Adrenal gland (tissue), 12 donors: ENCODE data around the gene BTNL3. TPM values are rescaled to one million over a fixed set of nuclear protein-coding genes. Genes with fewer than 3 reads are reported as not detected.
"Not testable (repeated sequence)": the region's sequence is repeated elsewhere in the genome, so short reads cannot be mapped to it uniquely, and the experiment has no call there.

Experiments
- DNase-seq, 7 donors: peaks; one replicate each; pipeline ENCODE4 v3.0.0-alpha.2; 2019 to 2020
- H3K27ac ChIP-seq, 5 donors: fragments of 200-600 bp; sonication (generic) in 4 of 5; 1 replicate in 3 of 5; 2 replicates in 2 of 5; pipeline versions ENCODE4 v1.5.1 to v1.8.0; 2016 to 2020; ENCODE audit warnings: mild to moderate bottlenecking in 1 of 5
- H3K27me3 ChIP-seq: fragments of 200-600 bp; 2 replicates; pipeline ENCODE4 v1.8.0; 2021
- H3K36me3 ChIP-seq, 2 donors: fragments of 200-600 bp; replicated peaks in 1 of 2; 1 replicate in 1 of 2; 2 replicates in 1 of 2; pipeline versions ENCODE4 v1.5.1 to v1.8.0; 2018 to 2022
- H3K4me1 ChIP-seq, 2 donors: fragments of 200-600 bp; replicated peaks in 1 of 2; 1 replicate in 1 of 2; 2 replicates in 1 of 2; pipeline versions ENCODE4 v1.5.1 to v1.8.0; 2018 to 2021
- H3K4me3 ChIP-seq, 4 donors: fragments of 200-600 bp; sonication (generic) in 3 of 4; one replicate each; pipeline ENCODE4 v1.5.1; 2016 to 2018
- H3K9me3 ChIP-seq, 3 donors: fragments of 200-600 bp; sonication (generic) in 1 of 3; replicated peaks in 1 of 3; 1 replicate in 2 of 3; 2 replicates in 1 of 3; pipeline versions ENCODE4 v1.5.1 to v1.8.0; 2016 to 2021
- POLR2A ChIP-seq, 2 donors: fragments of 450-650 bp; IDR thresholded peaks; one replicate each; pipeline ENCODE4 v1.6.1; 2017; ENCODE audit warnings: antibody characterized with exemption in 2 of 2, mild to moderate bottlenecking in 2 of 2, moderate library complexity in 1 of 2
- WGBS, 4 donors: extraction: QIAGEN DNeasy Blood & Tissue Kit in 2 of 4; methylation state at CpG; one replicate each; pipeline versions ENCODE4 v1.1.5 to v1.1.7; 2013 to 2017; 5-methylcytosine and 5-hydroxymethylcytosine counted together
- intact Hi-C, 2 donors: fragments of 100-400 bp; cut with DNase I; formaldehyde crosslinking; loops; one replicate each; pipeline versions ENCODE4 v1.14.1 to v1.15.0; 2022 to 2023
- polyA plus RNA-seq, 3 donors: library from polyadenylated mRNA; stranded (reverse); fragments of 200-250 nt in 2 of 3; fragments of 350-450 nt in 1 of 3; fragmentation: Illumina TruSeq in 1 of 3; extraction: RNeasy Lipid Tissue Mini Kit (QIAGEN cat#74804) in 1 of 3; gene quantifications; one replicate each; pipeline ENCODE4 v1.2.3, GENCODE V29; 2013 to 2014
- total RNA-seq, 9 donors: library from RNA; depleted of rRNA in 4 of 9; stranded (reverse); fragments of >200 nt in 4 of 9; fragments of 120-200 nt in 1 of 9; fragmentation: NEBNext Ultra II Directional in 1 of 9; extraction: Animal tissue kit (Norgen Biotek cat#: 25700) in 1 of 9; gene quantifications; one replicate each; pipeline versions ENCODE4 v1.1.0 to v1.2.4, GENCODE V29; 2013 to 2023
- TF ChIP-seq, protein P1 (sequence below), 6 experiments: fragments of 450-650 bp in 4 of 6; fragments of 200-600 bp in 2 of 6; sonication (generic) in 1 of 6; IDR thresholded peaks; 1 replicate in 5 of 6; 2 replicates in 1 of 6; pipeline versions ENCODE4 v1.5.1 to v1.8.0; 2016 to 2021; ENCODE audit warnings: antibody characterized with exemption in 6 of 6, mild to moderate bottlenecking in 2 of 6, moderate library complexity in 1 of 6
- donor health status: healthy with polysubstance abuse.
- donor health status: Bipolar disorder and iron deficiency.
- donor health status: DM: yes; HTN: yes; CAD: no.
- donor health status: DM: no; HTN: no; CAD: no.
- donor health status: DM: no; HTN: no; CAD: no.
- donor health status: DM: yes; HTN: yes; CAD: no.

The BTNL3 gene
- total and polyA plus RNA-seq, 12 donors, result 0.03 to 1.0 (median 0.14) TPM; not detected in 5

DNA sequence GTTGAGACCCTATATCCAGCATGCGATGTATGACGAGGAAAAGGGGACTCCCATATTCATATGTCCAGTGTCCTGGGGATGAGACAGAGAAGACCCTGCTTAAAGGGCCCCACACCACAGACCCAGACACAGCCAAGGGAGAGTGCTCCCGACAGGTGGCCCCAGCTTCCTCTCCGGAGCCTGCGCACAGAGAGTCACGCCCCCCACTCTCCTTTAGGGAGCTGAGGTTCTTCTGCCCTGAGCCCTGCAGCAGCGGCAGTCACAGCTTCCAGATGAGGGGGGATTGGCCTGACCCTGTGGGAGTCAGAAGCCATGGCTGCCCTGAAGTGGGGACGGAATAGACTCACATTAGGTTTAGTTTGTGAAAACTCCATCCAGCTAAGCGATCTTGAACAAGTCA is 17.1 kb downstream of the BTNL3 start:
- no peak overlapping the region for H3K27ac ChIP-seq
- H3K27me3 ChIP-seq, result no peaks in the 10 kb centered on the region
- H3K4me1 ChIP-seq, result no peaks in the 10 kb centered on the region
- intact Hi-C loops, result no loop called here
- TF ChIP-seq POLR2A (IDR thresholded peaks at IDR 0.05), result no peak
- TF ChIP-seq, protein P1, sequence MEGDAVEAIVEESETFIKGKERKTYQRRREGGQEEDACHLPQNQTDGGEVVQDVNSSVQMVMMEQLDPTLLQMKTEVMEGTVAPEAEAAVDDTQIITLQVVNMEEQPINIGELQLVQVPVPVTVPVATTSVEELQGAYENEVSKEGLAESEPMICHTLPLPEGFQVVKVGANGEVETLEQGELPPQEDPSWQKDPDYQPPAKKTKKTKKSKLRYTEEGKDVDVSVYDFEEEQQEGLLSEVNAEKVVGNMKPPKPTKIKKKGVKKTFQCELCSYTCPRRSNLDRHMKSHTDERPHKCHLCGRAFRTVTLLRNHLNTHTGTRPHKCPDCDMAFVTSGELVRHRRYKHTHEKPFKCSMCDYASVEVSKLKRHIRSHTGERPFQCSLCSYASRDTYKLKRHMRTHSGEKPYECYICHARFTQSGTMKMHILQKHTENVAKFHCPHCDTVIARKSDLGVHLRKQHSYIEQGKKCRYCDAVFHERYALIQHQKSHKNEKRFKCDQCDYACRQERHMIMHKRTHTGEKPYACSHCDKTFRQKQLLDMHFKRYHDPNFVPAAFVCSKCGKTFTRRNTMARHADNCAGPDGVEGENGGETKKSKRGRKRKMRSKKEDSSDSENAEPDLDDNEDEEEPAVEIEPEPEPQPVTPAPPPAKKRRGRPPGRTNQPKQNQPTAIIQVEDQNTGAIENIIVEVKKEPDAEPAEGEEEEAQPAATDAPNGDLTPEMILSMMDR (IDR thresholded peaks at IDR 0.05), result no peak
- 80 to 83% (median 81%) methylated on average over 5 to 9 of the region's 9 CpGs for WGBS, 4 donors
- H3K9me3 ChIP-seq, result no peaks in the 10 kb centered on the region
- no peaks in the 10 kb centered on the region for H3K36me3 ChIP-seq
- DNase-seq, result no peak
- no peak overlapping the region for H3K4me3 ChIP-seq

GRCh38 chr5:181008136-181008535 is 19.5 kb downstream of the BTNL3 start:
- H3K27ac ChIP-seq, result no peak overlapping the region
- WGBS, 4 donors, result 66 to 81% (median 71%) methylated on average over 3 to 6 of the region's 6 CpGs
- H3K36me3 ChIP-seq, result no peaks in the 10 kb centered on the region
- intact Hi-C loops, result no loop called here
- no peak overlapping the region for H3K4me3 ChIP-seq
- no peaks in the 10 kb centered on the region for H3K9me3 ChIP-seq
- no peak for TF ChIP-seq POLR2A (IDR thresholded peaks at IDR 0.05)
- TF ChIP-seq, protein P1 (IDR thresholded peaks at IDR 0.05), result no peak
- DNase-seq, result no peak
- H3K4me1 ChIP-seq, result no peaks in the 10 kb centered on the region
- no peaks in the 10 kb centered on the region for H3K27me3 ChIP-seq

- H3K4me3 ChIP-seq, H3K27me3 ChIP-seq, H3K9me3 ChIP-seq, H3K27ac ChIP-seq, H3K36me3 ChIP-seq, intact Hi-C loops, H3K4me1 ChIP-seq, DNase-seq: not testable (repeated sequence)
- 83 to 95% (median 92%) methylated on average over 4 of the region's 4 CpGs for WGBS, 4 donors
These were observed 21.4 kb downstream of the BTNL3 start for GRCh38 chr5:181010018-181010417.

GRCh38 chr5:181014654-181015053 is 26.0 kb downstream of the BTNL3 start:
- H3K36me3 ChIP-seq, H3K4me1 ChIP-seq, H3K9me3 ChIP-seq, H3K27me3 ChIP-seq, H3K27ac ChIP-seq, DNase-seq, H3K4me3 ChIP-seq, intact Hi-C loops: not testable (repeated sequence)

GRCh38 chr5:181017448-181017847 is 28.8 kb downstream of the BTNL3 start:
- intact Hi-C loops, H3K9me3 ChIP-seq, H3K27me3 ChIP-seq, H3K4me3 ChIP-seq, H3K36me3 ChIP-seq, DNase-seq, H3K27ac ChIP-seq, H3K4me1 ChIP-seq: not testable (repeated sequence)
- 83 to 90% (median 88%) methylated on average over 3 of the region's 3 CpGs for WGBS, 4 donors

GRCh38 chr5:181020688-181021087 is 32.0 kb downstream of the BTNL3 start:
- no peak for DNase-seq
- Histone ChIP-seq H3K9me3 (peaks cover 0 to 8% (median 0%) of the 10 kb centered on the region in 3 donors), H3K27me3 (no peaks in the 10 kb centered on the region), H3K27ac (no peak overlapping the region), H3K4me1 (no peaks in the 10 kb centered on the region), H3K4me3 (no peak overlapping the region), H3K36me3 (no peaks in the 10 kb centered on the region)
- TF ChIP-seq, protein P1 (IDR thresholded peaks at IDR 0.05), result no peak
- no peak for TF ChIP-seq POLR2A (IDR thresholded peaks at IDR 0.05)
- intact Hi-C loops, result no loop called here
- 80 to 85% (median 82%) methylated on average over 2 to 3 of the region's 3 CpGs for WGBS, 4 donors
